ENCODE results near the gene ANO10. TPM values are rescaled to one million over a fixed set of nuclear protein-coding genes. Genes with fewer than 3 reads are reported as not detected.
"Not testable (repeated sequence)": the region's sequence is repeated elsewhere in the genome, so short reads cannot be mapped to it uniquely, and the experiment has no call there.

ANO10 gene, protein sequence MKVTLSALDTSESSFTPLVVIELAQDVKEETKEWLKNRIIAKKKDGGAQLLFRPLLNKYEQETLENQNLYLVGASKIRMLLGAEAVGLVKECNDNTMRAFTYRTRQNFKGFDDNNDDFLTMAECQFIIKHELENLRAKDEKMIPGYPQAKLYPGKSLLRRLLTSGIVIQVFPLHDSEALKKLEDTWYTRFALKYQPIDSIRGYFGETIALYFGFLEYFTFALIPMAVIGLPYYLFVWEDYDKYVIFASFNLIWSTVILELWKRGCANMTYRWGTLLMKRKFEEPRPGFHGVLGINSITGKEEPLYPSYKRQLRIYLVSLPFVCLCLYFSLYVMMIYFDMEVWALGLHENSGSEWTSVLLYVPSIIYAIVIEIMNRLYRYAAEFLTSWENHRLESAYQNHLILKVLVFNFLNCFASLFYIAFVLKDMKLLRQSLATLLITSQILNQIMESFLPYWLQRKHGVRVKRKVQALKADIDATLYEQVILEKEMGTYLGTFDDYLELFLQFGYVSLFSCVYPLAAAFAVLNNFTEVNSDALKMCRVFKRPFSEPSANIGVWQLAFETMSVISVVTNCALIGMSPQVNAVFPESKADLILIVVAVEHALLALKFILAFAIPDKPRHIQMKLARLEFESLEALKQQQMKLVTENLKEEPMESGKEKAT
- 10 to 100 TPM in 1 of 2 donors, 1 to 10 TPM in 1; 9.6 to 11.3 TPM for total RNA-seq

DNA sequence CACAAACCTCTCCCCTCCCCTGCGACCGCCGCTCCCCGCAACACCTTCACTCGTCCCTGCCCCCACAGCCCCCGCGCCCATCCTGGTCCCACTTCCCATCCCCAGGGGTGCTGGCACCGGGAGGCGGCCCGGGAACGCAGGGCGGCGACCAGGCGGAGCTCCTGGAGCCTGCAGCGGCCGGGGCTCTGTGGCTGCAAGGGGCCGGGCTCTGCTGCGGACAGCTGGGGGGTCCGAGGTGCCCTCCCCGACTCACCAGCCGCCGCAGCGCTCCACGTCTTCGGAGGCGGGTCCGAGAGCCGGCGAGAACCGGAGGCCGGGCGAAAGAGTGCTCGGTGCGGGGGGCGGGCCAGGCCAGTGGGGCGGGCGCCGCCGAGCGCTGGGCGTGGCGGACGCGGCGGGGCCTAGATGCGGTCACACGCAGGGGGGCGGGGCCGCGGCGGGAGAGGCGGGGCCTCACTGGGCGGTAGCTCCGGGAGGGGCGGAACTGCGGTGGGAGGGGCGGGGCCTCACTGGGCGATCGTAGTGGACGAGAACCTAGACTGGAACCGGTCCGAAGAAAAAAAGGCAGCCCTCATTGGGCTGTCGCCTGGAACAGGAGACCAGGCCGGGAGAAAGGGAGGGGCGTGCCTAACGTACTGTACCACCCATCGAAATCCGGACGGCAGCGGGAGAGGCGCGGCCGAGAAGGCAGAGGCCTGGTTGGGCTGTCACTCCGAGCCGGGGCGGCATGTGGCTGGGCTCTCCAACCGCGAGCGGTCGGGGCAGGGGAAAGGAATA is at the start of gene ANO10:
Gene ANO10, minus strand, starts transcription at position 356 of the 777 bp plus-strand sequence. CDS start 16,159 bp downstream, outside the sequence.
- Histone ChIP-seq H3K4me3 (peak within 1 kb of the TSS; percentile 73 to 98), H3K4me1 (peaks cover 0 to 15% of the 10 kb centered on the region in 2 donors), H3K9me3 (no peaks in the 10 kb centered on the region), H3K27ac (peak within 1 kb of the TSS; percentile 83 to 95), H3K27me3 (no peaks in the 10 kb centered on the region), H3K36me3 (no peaks in the 10 kb centered on the region)
- TF ChIP-seq, protein P1, sequence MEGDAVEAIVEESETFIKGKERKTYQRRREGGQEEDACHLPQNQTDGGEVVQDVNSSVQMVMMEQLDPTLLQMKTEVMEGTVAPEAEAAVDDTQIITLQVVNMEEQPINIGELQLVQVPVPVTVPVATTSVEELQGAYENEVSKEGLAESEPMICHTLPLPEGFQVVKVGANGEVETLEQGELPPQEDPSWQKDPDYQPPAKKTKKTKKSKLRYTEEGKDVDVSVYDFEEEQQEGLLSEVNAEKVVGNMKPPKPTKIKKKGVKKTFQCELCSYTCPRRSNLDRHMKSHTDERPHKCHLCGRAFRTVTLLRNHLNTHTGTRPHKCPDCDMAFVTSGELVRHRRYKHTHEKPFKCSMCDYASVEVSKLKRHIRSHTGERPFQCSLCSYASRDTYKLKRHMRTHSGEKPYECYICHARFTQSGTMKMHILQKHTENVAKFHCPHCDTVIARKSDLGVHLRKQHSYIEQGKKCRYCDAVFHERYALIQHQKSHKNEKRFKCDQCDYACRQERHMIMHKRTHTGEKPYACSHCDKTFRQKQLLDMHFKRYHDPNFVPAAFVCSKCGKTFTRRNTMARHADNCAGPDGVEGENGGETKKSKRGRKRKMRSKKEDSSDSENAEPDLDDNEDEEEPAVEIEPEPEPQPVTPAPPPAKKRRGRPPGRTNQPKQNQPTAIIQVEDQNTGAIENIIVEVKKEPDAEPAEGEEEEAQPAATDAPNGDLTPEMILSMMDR (IDR thresholded peaks at IDR 0.05) = no peak
- DNase-seq (ENCODE audit: low spot score) = peak; percentile 98

DNA sequence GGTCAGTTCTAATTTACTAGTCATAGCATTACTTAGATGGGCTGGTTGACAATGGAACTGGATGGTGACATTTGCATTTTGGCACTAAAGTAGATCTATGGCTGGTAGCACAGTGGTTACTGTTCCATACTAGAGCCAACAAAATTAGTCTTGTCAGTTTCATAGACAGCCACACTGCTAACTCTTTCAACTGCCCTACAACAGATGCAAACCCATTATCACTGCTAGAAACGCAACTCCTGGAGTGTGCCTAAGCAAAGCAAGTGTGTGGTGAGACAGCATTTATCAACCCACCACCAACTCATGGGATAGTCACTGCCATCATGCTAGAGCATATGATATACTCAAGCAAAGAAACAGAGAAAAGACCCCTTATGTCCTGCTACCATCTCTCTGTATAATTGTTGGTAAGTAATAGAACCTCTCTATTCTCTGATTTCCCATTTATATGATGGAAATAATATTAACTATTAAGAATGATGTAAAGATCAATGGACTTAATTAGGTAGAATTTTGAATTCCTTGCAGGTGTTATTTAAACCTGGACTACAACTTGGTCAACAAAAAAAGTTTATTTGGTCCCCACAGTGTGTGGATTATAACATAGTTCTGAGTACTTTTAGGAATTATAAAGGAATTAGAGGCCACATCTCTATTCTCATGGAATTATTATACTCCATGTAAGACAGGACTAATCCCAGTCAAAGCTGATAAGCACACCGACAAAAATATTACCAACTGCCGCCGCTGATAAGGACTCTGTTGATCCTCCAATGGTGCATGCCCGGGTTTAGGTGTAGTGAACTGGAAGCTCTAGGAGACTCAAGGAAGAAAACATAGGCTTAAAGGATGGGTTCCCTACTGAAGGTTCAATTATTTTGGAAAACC is 49.1 kb upstream of the ANO10 start:
- H3K4me3 ChIP-seq = no peak overlapping the region
- H3K4me1 ChIP-seq = no peaks in the 10 kb centered on the region
- H3K27ac ChIP-seq = no peak overlapping the region
- TF ChIP-seq, protein P1 (IDR thresholded peaks at IDR 0.05) = no peak
- no peaks in the 10 kb centered on the region for H3K36me3 ChIP-seq
- H3K27me3 ChIP-seq = no peaks in the 10 kb centered on the region
- no peaks in the 10 kb centered on the region for H3K9me3 ChIP-seq
- DNase-seq (ENCODE audit: low spot score) = no peak

DNA sequence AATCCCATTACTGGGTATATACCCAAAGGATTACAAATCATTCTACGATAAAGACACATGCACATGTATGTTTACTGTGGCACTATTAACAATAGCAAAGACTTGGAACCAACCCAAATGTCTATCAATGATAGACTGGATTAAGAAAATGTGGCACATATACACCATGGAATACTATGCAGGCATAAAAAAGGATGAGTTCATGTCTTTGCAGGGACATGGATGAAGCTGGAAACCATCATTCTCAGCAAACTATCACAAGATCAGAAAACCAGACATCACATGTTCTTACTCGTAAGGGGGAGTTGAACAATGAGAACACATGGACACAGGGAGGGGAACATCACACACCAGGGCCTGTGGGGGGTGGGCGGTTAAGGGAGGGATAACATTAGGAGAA is 43.2 kb upstream of the ANO10 start:
- H3K27me3 ChIP-seq; DNase-seq (ENCODE audit: low spot score); H3K4me1 ChIP-seq; H3K9me3 ChIP-seq; H3K4me3 ChIP-seq; H3K36me3 ChIP-seq; H3K27ac ChIP-seq: not testable (repeated sequence)

DNA sequence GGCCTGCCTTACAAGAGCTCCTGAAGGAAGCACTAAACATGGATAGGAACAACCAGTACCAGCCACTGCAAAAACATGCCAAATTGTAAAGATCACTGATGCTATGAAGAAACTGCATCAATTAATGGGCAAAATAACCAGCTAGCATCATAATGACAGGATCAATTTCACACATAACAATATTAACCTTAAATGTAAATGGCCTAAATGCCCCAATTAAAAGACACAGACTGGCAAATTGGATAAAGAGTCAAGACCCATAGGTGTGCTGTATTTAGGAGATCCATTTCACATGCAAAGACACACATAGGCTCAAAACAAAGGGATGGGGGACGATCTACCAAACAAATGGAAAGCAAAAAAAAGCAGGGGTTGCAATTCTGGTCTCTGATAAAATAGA is 39.6 kb upstream of the ANO10 start:
- not testable (repeated sequence) for H3K27me3 ChIP-seq; DNase-seq (ENCODE audit: low spot score); H3K36me3 ChIP-seq

DNA sequence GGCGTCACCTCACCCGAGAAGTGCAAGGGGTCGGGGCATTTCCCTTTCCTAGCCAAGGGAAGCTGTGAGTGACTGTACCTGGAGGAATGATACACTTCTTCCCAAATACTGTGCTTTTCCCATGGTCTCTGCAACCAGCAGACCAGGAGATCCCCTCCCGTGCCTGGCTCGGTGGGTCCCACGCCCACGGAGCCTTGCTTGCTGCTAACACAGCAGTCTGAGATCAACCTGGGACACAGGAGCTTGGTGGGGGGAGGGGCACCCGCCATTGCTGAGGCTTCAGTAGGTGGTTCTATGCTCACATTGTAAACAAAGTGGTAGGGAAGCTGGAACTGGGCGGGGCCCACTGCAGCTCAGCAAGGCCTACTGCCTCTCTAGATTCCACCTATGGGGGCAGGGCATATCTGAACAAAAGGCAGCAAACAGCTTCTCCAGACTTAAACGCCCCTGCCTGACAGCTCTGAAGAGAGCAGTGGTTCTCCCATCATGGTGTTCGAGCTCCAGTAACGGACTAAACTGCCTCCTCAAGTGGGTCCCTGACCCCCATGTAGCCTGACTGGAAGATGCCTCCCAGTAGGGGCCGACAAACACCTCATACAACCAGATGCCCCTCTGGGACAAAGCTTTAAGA is 37.6 kb upstream of the ANO10 start:
- H3K27me3 ChIP-seq = no peaks in the 10 kb centered on the region
- H3K27ac ChIP-seq = no peak overlapping the region
- TF ChIP-seq, protein P1 (IDR thresholded peaks at IDR 0.05) = no peak
- no peaks in the 10 kb centered on the region for H3K36me3 ChIP-seq
- H3K4me3 ChIP-seq = no peak overlapping the region
- no peaks in the 10 kb centered on the region for H3K4me1 ChIP-seq
- DNase-seq (ENCODE audit: low spot score) = no peak
- no peaks in the 10 kb centered on the region for H3K9me3 ChIP-seq

More for the DNA sequence above, 39.6 kb upstream of the ANO10 start:
- not testable (repeated sequence) for H3K27ac ChIP-seq, H3K9me3 ChIP-seq, H3K4me1 ChIP-seq, H3K4me3 ChIP-seq

DNA sequence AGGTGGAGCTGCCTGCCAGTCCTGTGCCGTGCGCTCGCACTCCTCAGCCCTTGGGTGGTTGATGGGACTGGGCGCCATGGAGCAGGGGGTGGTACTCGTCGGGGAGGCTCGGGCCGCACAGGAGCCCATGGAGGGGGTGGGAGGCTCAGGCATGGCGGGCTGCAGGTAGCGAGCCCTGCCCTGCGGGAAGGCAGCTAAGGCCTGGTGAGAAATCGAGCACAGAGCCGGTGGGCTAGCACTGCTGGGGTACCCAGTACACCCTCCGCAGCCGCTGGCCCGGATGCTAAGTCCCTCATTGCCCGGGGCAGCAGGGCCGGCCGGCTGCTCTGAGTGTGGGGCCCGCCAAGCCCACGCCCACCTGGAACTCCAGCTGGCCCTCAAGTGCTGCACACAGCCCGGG is 34.6 kb upstream of the ANO10 start:
- H3K4me1 ChIP-seq; H3K9me3 ChIP-seq; H3K4me3 ChIP-seq; H3K27ac ChIP-seq; H3K27me3 ChIP-seq; H3K36me3 ChIP-seq; DNase-seq (ENCODE audit: low spot score): not testable (repeated sequence)
